Keratinocyte (primary cell): Measurements from ENCODE around the gene RBM44. TPM values are rescaled to one million over a fixed set of nuclear protein-coding genes. Genes with fewer than 3 reads are reported as not detected.

Experiments
- DNase-seq: peaks from one replicate; pipeline ENCODE4 v3.0.0-alpha.2; 2011; ENCODE audit warnings: low read depth, missing footprints, low spot score
- FAIRE-seq: peaks from 2 replicates; lab custom pipeline; 2011; peaks lifted over from hg19 to GRCh38; lab: Jason Lieb, UNC
- H2AFZ ChIP-seq: 2 replicates; pipeline ENCODE4 v1.6.0; 2012; ENCODE audit warnings: low read length, control low read depth, inconsistent platforms; ENCODE audit not compliant: control insufficient read depth
- H3K27ac ChIP-seq: 2 replicates; pipeline ENCODE4 v1.5.1; 2011; ENCODE audit warnings: low read length; ENCODE audit not compliant: control insufficient read depth, insufficient read depth
- H3K27me3 ChIP-seq: 3 replicates; pipeline ENCODE4 v1.6.0; 2011; ENCODE audit warnings: low read length; ENCODE audit not compliant: control insufficient read depth, insufficient read depth; ENCODE audit errors: extremely low read depth
- H3K36me3 ChIP-seq, 2 experiments: 2 replicates in 1 of 2; 3 replicates in 1 of 2; pipeline ENCODE4 v1.5.1; 2011; ENCODE audit warnings: low read length in 2 of 2, mild to moderate bottlenecking in 1 of 2; ENCODE audit not compliant: control insufficient read depth in 2 of 2, insufficient read depth in 2 of 2; ENCODE audit errors: extremely low read depth in 1 of 2
- H3K4me1 ChIP-seq: 3 replicates; pipeline ENCODE4 v1.5.1; 2011; ENCODE audit warnings: low read length; ENCODE audit not compliant: control insufficient read depth, insufficient read depth; ENCODE audit errors: extremely low read depth
- H3K4me2 ChIP-seq: 3 replicates; pipeline ENCODE4 v1.6.0; 2011; ENCODE audit warnings: low read depth, low read length; ENCODE audit not compliant: control insufficient read depth, insufficient read depth; ENCODE audit errors: extremely low read depth
- H3K4me3 ChIP-seq, 3 experiments: fragments of 200-600 bp in 1 of 3; sonication (generic) in 1 of 3; 2 replicates in 2 of 3; 3 replicates in 1 of 3; pipeline ENCODE4 v1.5.1; 2011 to 2016; ENCODE audit warnings: low read length in 3 of 3, mild to moderate bottlenecking in 3 of 3, control low read depth in 2 of 3, inconsistent platforms in 1 of 3, low read depth in 1 of 3, mixed read lengths in 1 of 3, mixed run types in 1 of 3, moderate library complexity in 1 of 3; ENCODE audit not compliant: control insufficient read depth in 2 of 3, insufficient read depth in 2 of 3; ENCODE audit errors: extremely low read depth in 1 of 3
- H3K79me2 ChIP-seq: 2 replicates; pipeline ENCODE4 v1.6.0; 2012; ENCODE audit warnings: low read length; ENCODE audit not compliant: control insufficient read depth, insufficient read depth
- H3K9ac ChIP-seq: 3 replicates; pipeline ENCODE4 v1.6.0; 2011; ENCODE audit warnings: low read length; ENCODE audit not compliant: control insufficient read depth, insufficient read depth; ENCODE audit errors: extremely low read depth
- H3K9me1 ChIP-seq: 3 replicates; pipeline ENCODE4 v1.6.0; 2011; ENCODE audit warnings: low read length; ENCODE audit not compliant: control insufficient read depth, insufficient read depth; ENCODE audit errors: extremely low read depth
- H3K9me3 ChIP-seq: 2 replicates; pipeline ENCODE4 v1.5.1; 2012; ENCODE audit warnings: low read depth, low read length; ENCODE audit not compliant: control insufficient read depth
- H4K20me1 ChIP-seq: 3 replicates; pipeline ENCODE4 v1.6.0; 2011; ENCODE audit warnings: low read length; ENCODE audit not compliant: control insufficient read depth, insufficient read depth; ENCODE audit errors: extremely low read depth
- CTCF ChIP-seq, 3 experiments: IDR thresholded peaks in 1 of 3; conservative IDR thresholded peaks in 1 of 3; optimal IDR thresholded peaks in 1 of 3; 2 replicates in 2 of 3; 3 replicates in 1 of 3; pipeline versions ENCODE3 to v1.5.1; 2011; ENCODE audit warnings: low read length in 3 of 3, mild to moderate bottlenecking in 3 of 3, moderate library complexity in 2 of 3, control low read depth in 1 of 3, inconsistent platforms in 1 of 3; ENCODE audit not compliant: insufficient read depth in 2 of 3; ENCODE audit errors: extremely low read depth in 1 of 3
- EZH2 ChIP-seq: IDR thresholded peaks from one replicate; pipeline ENCODE4 v1.6.1; 2012; ENCODE audit warnings: inconsistent platforms, mild to moderate bottlenecking, low read length, moderate library complexity
- dilution Hi-C: fragments of 300-500 bp; cut with MboI; formaldehyde crosslinking; loops from one replicate; pipeline ENCODE4 v1.7.0; 2020; ENCODE audit warnings: low sequenced_read_pairs; ENCODE audit not compliant: extremely low pct_ligation_motif_present
- polyA plus RNA-seq, 5 experiments: library from polyadenylated mRNA; depleted of rRNA in 3 of 5; stranded (reverse) in 3 of 5; stranded (forward) in 1 of 5; unstranded in 1 of 5; fragments of >200 nt; gene quantifications; 1 replicate in 1 of 5; 2 replicates in 3 of 5; 3 replicates in 1 of 5; pipeline versions ENCODE4 v1.2.1 to v1.2.3, GENCODE V29; 2011 to 2012; ENCODE audit warnings: missing spikeins in 2 of 5, low read depth in 1 of 5, low replicate concordance in 1 of 5

The RBM44 gene
- polyA plus RNA-seq, 1 donor (not counting 4 experiments of a cell fraction or from before 2014, with no cell fraction given) = 0.14 TPM

GRCh38 chr2:237854295-237854694 is 55.7 kb downstream of the RBM44 start:
- Histone ChIP-seq H3K4me2 (no peak overlapping the region), H3K9ac (no peak overlapping the region), H3K27ac (no peak overlapping the region), H3K27me3 (peaks cover 3% of the 10 kb centered on the region), H2AFZ (no peak overlapping the region), H3K9me3 (no peaks in the 10 kb centered on the region), H3K4me1 (peaks cover 9% of the 10 kb centered on the region), H3K79me2 (no peaks in the 10 kb centered on the region), H3K4me3 (no peak overlapping the region), H3K36me3 (no peaks in the 10 kb centered on the region), H3K9me1 (no peaks in the 10 kb centered on the region), H4K20me1 (no peaks in the 10 kb centered on the region)
- dilution Hi-C loops = no loop called here
- FAIRE-seq (no peak), DNase-seq (no peak)
- TF ChIP-seq CTCF (optimal IDR thresholded peaks at IDR 0.05 in 1 of 3, IDR thresholded peaks at IDR 0.05 in 1 of 3, conservative IDR thresholded peaks at IDR 0.05 in 1 of 3; ENCODE audit: extremely low read depth in 1 of 3, insufficient read depth in 2 of 3, low read length in 3 of 3) = no peak
- no peak for TF ChIP-seq EZH2

- no peak for FAIRE-seq
- dilution Hi-C loops = no loop called here
- H2AFZ ChIP-seq = no peak overlapping the region
- H3K9me3 ChIP-seq = no peaks in the 10 kb centered on the region
- no peaks in the 10 kb centered on the region for H3K36me3 ChIP-seq
- TF ChIP-seq EZH2 = no peak
- TF ChIP-seq CTCF (optimal IDR thresholded peaks at IDR 0.05 in 1 of 3, IDR thresholded peaks at IDR 0.05 in 1 of 3, conservative IDR thresholded peaks at IDR 0.05 in 1 of 3; ENCODE audit: extremely low read depth in 1 of 3, insufficient read depth in 2 of 3, low read length in 3 of 3) = no peak
- no peak overlapping the region for H3K27ac ChIP-seq
- H3K9me1 ChIP-seq = no peaks in the 10 kb centered on the region
- H3K9ac ChIP-seq = no peak overlapping the region
- H3K27me3 ChIP-seq = peaks cover 3% of the 10 kb centered on the region
- H3K4me2 ChIP-seq = no peak overlapping the region
- peaks cover 12% of the 10 kb centered on the region for H3K4me1 ChIP-seq
- DNase-seq = no peak
- H4K20me1 ChIP-seq = no peaks in the 10 kb centered on the region
- H3K79me2 ChIP-seq = no peaks in the 10 kb centered on the region
- no peak overlapping the region for H3K4me3 ChIP-seq
Observed at GRCh38 chr2:237857791-237858190, 59.2 kb downstream of the RBM44 start.
